Muscle layer of colon (tissue), 2 donors: ENCODE measurements around the gene EPB41L3.

Experiments
- H3K27ac ChIP-seq: one replicate; pipeline ENCODE4 v1.7.0; 2013; ENCODE audit warnings: low read depth, mild to moderate bottlenecking, low read length, moderate library complexity
- H3K27me3 ChIP-seq, 2 donors: one replicate each; pipeline ENCODE4 v1.7.0; 2013; ENCODE audit warnings: low read length in 2 of 2, mild to moderate bottlenecking in 2 of 2; ENCODE audit not compliant: insufficient read depth in 2 of 2, control insufficient read depth in 1 of 2
- H3K36me3 ChIP-seq: one replicate; pipeline ENCODE4 v1.7.0; 2013; ENCODE audit warnings: mild to moderate bottlenecking, low read length; ENCODE audit not compliant: insufficient read depth
- H3K4me1 ChIP-seq: one replicate; pipeline ENCODE4 v1.7.0; 2013; ENCODE audit warnings: mild to moderate bottlenecking, low read length; ENCODE audit not compliant: insufficient read depth
- H3K4me3 ChIP-seq, 2 donors: one replicate each; pipeline ENCODE4 v1.7.0; 2013; ENCODE audit warnings: low read length in 2 of 2, low read depth in 1 of 2, mild to moderate bottlenecking in 1 of 2, moderate library complexity in 1 of 2
- H3K9ac ChIP-seq: one replicate; pipeline ENCODE4 v1.7.0; 2013; ENCODE audit warnings: low read length
- H3K9me3 ChIP-seq: one replicate; pipeline ENCODE4 v1.7.0; 2013; ENCODE audit warnings: mild to moderate bottlenecking, low read length
- donor health status: abdominal sarcoma.
- donor health status: Adenocarcinoma of cecum.

The EPB41L3 gene

DNA sequence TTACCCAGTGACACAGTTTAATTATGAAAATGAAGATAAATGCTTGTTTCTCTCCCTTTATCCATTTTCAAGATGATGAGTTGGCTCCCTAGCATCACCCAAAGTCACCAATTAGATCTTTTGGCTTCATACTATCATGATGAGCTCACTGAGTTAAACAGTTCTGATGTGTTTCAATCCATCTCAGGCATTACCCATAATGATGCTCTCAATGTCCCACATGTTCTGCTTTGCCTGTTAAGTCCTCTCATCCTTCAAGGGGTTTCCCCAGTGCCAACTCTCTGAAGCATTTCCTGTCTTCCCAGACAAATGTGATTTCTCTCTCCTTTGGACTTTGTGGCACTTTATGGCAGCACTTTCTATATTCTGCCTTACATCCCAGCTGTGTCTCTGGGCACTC, 92.6 kb downstream of the EPB41L3 start:
- H3K27me3 ChIP-seq = no peaks in the 10 kb centered on the region
- no peak overlapping the region for H3K4me3 ChIP-seq
- H3K9ac ChIP-seq = no peak overlapping the region
- H3K27ac ChIP-seq = no peak overlapping the region
- no peaks in the 10 kb centered on the region for H3K36me3 ChIP-seq
- H3K4me1 ChIP-seq = peaks cover 4% of the 10 kb centered on the region
- H3K9me3 ChIP-seq = no peaks in the 10 kb centered on the region

- no peak overlapping the region for H3K27ac ChIP-seq
- no peaks in the 10 kb centered on the region for H3K4me1 ChIP-seq
- no peak overlapping the region for H3K9ac ChIP-seq
- H3K4me3 ChIP-seq = no peak overlapping the region
- H3K27me3 ChIP-seq = no peaks in the 10 kb centered on the region
- H3K36me3 ChIP-seq = no peaks in the 10 kb centered on the region
- no peaks in the 10 kb centered on the region for H3K9me3 ChIP-seq
These were observed 93.8 kb downstream of the EPB41L3 start for GRCh38 chr18:5449858-5450509.

- Histone ChIP-seq H3K27me3 (no peaks in the 10 kb centered on the region), H3K27ac (no peak overlapping the region), H3K4me3 (no peak overlapping the region), H3K9ac (no peak overlapping the region), H3K9me3 (no peaks in the 10 kb centered on the region), H3K4me1 (no peaks in the 10 kb centered on the region), H3K36me3 (peaks cover 9% of the 10 kb centered on the region)
These were observed 96.4 kb downstream of the EPB41L3 start for GRCh38 chr18:5447442-5447841.

- Histone ChIP-seq H3K4me1 (no peaks in the 10 kb centered on the region), H3K4me3 (no peak overlapping the region), H3K27ac (no peak overlapping the region), H3K27me3 (no peaks in the 10 kb centered on the region), H3K9me3 (no peaks in the 10 kb centered on the region), H3K36me3 (peaks cover 9% of the 10 kb centered on the region), H3K9ac (no peak overlapping the region)
These were observed 99.0 kb downstream of the EPB41L3 start for GRCh38 chr18:5444847-5445246.

DNA sequence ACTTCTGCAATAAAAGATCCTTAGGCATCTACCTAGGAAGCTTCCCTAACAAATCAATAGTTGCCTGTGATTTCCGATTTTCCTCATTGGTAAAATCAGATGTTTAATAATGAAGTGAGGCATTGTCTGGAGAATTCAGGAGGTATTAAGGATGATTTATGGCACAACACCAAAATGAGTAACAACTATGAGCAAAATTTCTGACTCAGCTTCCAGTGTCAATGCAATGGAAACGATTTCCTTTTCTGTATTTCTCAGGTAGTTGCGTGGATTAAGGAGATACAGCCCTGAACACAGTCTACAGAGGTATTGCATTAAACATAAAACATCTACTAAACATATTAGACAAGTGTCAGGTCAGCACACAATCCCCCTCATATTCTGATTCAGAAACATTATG, 99.5 kb downstream of the EPB41L3 start:
- H3K36me3 ChIP-seq = peaks cover 9% of the 10 kb centered on the region
- no peak overlapping the region for H3K9ac ChIP-seq
- H3K4me3 ChIP-seq = no peak overlapping the region
- H3K27me3 ChIP-seq = no peaks in the 10 kb centered on the region
- H3K9me3 ChIP-seq = no peaks in the 10 kb centered on the region
- no peaks in the 10 kb centered on the region for H3K4me1 ChIP-seq
- no peak overlapping the region for H3K27ac ChIP-seq

DNA sequence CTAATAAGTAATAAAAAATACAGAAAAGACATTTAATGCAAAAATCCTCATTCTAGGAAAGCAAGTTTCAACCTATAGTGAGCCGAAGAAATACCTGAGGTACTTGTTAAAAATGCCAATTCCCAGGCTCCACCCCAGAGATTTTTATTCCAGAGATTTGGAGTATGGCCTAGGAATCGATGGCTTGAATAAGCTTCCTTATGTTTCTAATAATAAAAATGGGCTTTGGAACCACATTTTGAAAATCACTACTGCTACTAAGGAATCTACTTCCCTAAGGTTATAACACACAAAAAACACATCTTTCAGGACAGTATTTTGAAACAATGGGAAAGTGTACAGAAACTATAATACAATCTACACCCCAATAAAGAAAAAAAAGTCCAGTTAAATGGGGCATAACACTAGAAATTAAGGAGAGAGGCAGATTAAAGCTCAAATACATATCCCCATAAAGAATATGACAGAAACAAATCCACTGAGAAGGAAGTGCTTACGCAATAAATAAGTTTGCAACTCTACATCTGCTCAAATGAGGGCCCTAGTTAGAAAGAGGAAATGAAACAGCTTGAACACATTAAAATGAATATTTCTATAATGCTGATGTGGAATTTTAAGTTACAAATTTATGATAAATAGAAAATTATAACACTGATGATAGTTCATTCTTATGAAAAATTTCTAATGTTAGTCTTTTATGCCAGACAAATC, 103.7 kb downstream of the EPB41L3 start:
- Histone ChIP-seq H3K4me3 (no peak overlapping the region), H3K27me3 (no peaks in the 10 kb centered on the region), H3K9ac (no peak overlapping the region), H3K27ac (no peak overlapping the region), H3K36me3 (peaks cover 13% of the 10 kb centered on the region), H3K4me1 (no peaks in the 10 kb centered on the region), H3K9me3 (no peaks in the 10 kb centered on the region)

- no peak overlapping the region for H3K27ac ChIP-seq
- no peak overlapping the region for H3K9ac ChIP-seq
- H3K4me3 ChIP-seq = no peak overlapping the region
- H3K9me3 ChIP-seq = no peaks in the 10 kb centered on the region
- no peaks in the 10 kb centered on the region for H3K4me1 ChIP-seq
- H3K27me3 ChIP-seq = no peaks in the 10 kb centered on the region
- H3K36me3 ChIP-seq = peaks cover 17% of the 10 kb centered on the region
These were observed 109.4 kb downstream of the EPB41L3 start for GRCh38 chr18:5434425-5434824.

- no peak overlapping the region for H3K9ac ChIP-seq
- no peaks in the 10 kb centered on the region for H3K9me3 ChIP-seq
- no peak overlapping the region for H3K4me3 ChIP-seq
- no peaks in the 10 kb centered on the region for H3K27me3 ChIP-seq
- peaks cover 19% of the 10 kb centered on the region for H3K36me3 ChIP-seq
- H3K4me1 ChIP-seq = no peaks in the 10 kb centered on the region
- H3K27ac ChIP-seq = no peak overlapping the region
These were observed 111.8 kb downstream of the EPB41L3 start for GRCh38 chr18:5431836-5432575.

DNA sequence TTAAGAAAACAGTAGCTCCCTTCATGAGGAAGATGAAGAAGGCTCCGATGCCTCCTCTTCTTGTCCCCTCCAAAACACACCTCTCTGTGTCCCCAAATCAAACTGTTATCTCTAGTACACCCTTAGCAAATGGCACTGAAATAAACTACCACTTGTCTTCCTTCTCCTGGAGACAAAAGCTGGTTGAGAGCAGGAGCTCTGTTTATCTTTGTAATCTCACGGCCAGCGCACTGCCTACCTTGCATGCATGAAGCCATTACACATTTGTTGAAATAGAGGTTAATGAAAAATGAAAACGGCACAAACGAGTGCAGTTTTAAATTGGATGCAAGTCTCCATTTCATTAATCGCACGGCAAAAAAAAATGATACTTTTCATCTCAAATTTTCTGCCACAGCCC, 113.7 kb downstream of the EPB41L3 start:
- Histone ChIP-seq H3K9me3 (no peaks in the 10 kb centered on the region), H3K27me3 (no peaks in the 10 kb centered on the region), H3K4me3 (no peak overlapping the region), H3K36me3 (peaks cover 19% of the 10 kb centered on the region), H3K4me1 (no peaks in the 10 kb centered on the region), H3K9ac (no peak overlapping the region), H3K27ac (no peak overlapping the region)

DNA sequence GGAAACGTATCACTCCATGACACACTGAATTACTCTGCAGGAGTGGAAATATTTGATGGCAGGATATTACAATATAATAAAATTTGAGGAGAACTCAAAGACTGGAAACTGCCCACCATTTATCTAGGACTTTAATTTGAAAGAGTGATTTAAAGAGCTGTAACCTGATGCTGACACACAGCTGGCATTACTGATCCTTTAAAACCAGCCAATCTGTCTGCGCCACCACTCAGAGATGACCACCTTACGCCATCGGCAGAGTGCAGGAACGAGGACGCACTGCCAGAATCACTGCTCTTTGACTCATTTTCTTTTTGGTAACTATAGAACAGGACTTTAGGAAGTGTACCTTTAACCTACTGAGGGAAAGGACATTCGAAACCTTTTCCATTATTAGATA, 114.1 kb downstream of the EPB41L3 start:
- no peak overlapping the region for H3K4me3 ChIP-seq
- H3K27ac ChIP-seq = no peak overlapping the region
- no peak overlapping the region for H3K9ac ChIP-seq
- H3K36me3 ChIP-seq = peaks cover 19% of the 10 kb centered on the region
- H3K9me3 ChIP-seq = no peaks in the 10 kb centered on the region
- no peaks in the 10 kb centered on the region for H3K4me1 ChIP-seq
- no peaks in the 10 kb centered on the region for H3K27me3 ChIP-seq

DNA sequence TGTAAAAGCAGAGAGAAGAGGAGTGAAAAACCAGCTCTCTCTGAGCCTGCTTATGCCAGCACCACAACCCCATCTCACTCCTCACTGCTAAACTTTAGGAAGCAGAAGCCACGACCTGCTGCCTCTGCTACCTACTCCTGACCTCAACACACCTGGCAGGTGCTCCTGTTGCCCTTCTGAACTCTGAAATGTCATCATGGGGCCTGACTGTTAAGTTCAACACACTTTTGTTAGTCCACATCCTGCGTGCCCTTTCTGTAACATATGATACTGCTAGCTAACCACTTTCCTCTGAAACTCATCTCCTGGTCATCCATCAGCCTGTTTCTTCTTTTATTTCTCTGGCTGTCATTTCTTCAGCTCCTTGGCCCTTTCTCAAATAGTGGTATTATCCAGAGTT, 118.1 kb downstream of the EPB41L3 start:
- H3K9ac ChIP-seq = no peak overlapping the region
- H3K27me3 ChIP-seq = no peaks in the 10 kb centered on the region
- no peak overlapping the region for H3K4me3 ChIP-seq
- peaks cover 18% of the 10 kb centered on the region for H3K36me3 ChIP-seq
- no peaks in the 10 kb centered on the region for H3K4me1 ChIP-seq
- no peak overlapping the region for H3K27ac ChIP-seq
- H3K9me3 ChIP-seq = no peaks in the 10 kb centered on the region
